HEK293 (cell line): ENCODE data around the gene GUK1.

Source experiments
- CTCF ChIA-PET: fragments of 350-600 bp; formaldehyde crosslinking; extraction: SDS; loops from one replicate; lab custom pipeline; 2021; ENCODE audit warnings: antibody characterized with exemption; lab: Yijun Ruan, JAX
- POLR2A ChIA-PET: fragments of 300-600 bp; formaldehyde crosslinking; extraction: SDS; loops from one replicate; lab custom pipeline; 2020; ENCODE audit warnings: antibody characterized with exemption, inconsistent platforms; lab: Yijun Ruan, JAX
- H3K27ac ChIP-seq: fragments of 200-500 bp; sonication (Bioruptor generic); 2 replicates; pipeline ENCODE4 v1.5.1; 2014; ENCODE audit warnings: low read depth, low read length, control low read depth, inconsistent platforms; ENCODE audit errors: extremely low read depth
- H3K36me3 ChIP-seq, 2 experiments: fragments of 200-500 bp in 1 of 2; sonication (Bioruptor generic) in 1 of 2; 1 replicate in 1 of 2; 2 replicates in 1 of 2; pipeline ENCODE4 v1.5.1; 2014 to 2017; ENCODE audit warnings: inconsistent platforms in 2 of 2, low read length in 2 of 2; ENCODE audit not compliant: control insufficient read depth in 2 of 2, insufficient read depth in 1 of 2
- H3K4me1 ChIP-seq: fragments of 200-500 bp; sonication (Bioruptor generic); 2 replicates; pipeline ENCODE4 v1.5.1; 2014; ENCODE audit warnings: mild to moderate bottlenecking, low read length, inconsistent platforms; ENCODE audit not compliant: control insufficient read depth, insufficient read depth
- H3K4me3 ChIP-seq: 2 replicates; pipeline ENCODE4 v1.5.1; 2011; ENCODE audit warnings: low read depth, mild to moderate bottlenecking, control low read depth, low read length, moderate library complexity
- H3K9me3 ChIP-seq: fragments of 200-500 bp; sonication (Bioruptor generic); 2 replicates; pipeline ENCODE4 v1.5.1; 2014; ENCODE audit warnings: low read depth, low read length, inconsistent platforms; ENCODE audit not compliant: control insufficient read depth, insufficient read depth
- BCL6B ChIP-seq: fragments of 450-650 bp; formaldehyde crosslinking; IDR thresholded peaks from 2 replicates; pipeline ENCODE4 v1.5.1; 2017; ENCODE audit warnings: missing biosample characterization, missing genetic modification characterization
- CTCF ChIP-seq: fragments of 450-650 bp; formaldehyde crosslinking; IDR thresholded peaks from 2 replicates; pipeline ENCODE4 v1.5.1; 2016; ENCODE audit warnings: missing biosample characterization, missing genetic modification characterization
- GLIS2 ChIP-seq: fragments of 450-650 bp; formaldehyde crosslinking; IDR thresholded peaks from 2 replicates; pipeline ENCODE4 v1.5.1; 2016; ENCODE audit warnings: missing biosample characterization, missing genetic modification characterization
- KLF8 ChIP-seq: fragments of 450-650 bp; formaldehyde crosslinking; IDR thresholded peaks from 2 replicates; pipeline ENCODE4 v1.5.1; 2016; ENCODE audit warnings: missing biosample characterization, missing genetic modification characterization
- REPIN1 ChIP-seq: fragments of 450-650 bp; formaldehyde crosslinking; IDR thresholded peaks from 2 replicates; pipeline ENCODE4 v1.5.1; 2017; ENCODE audit warnings: missing biosample characterization, missing genetic modification characterization, low read depth
- SETDB1 ChIP-seq: IDR thresholded peaks from one replicate; pipeline ENCODE4 v1.6.1; 2017; ENCODE audit warnings: mild to moderate bottlenecking, low read length, moderate library complexity, mixed read lengths; ENCODE audit not compliant: insufficient read length
- SP2 ChIP-seq: fragments of 450-650 bp; formaldehyde crosslinking; IDR thresholded peaks from 2 replicates; pipeline ENCODE4 v1.5.1; 2016; ENCODE audit warnings: missing biosample characterization, missing genetic modification characterization
- ZFP3 ChIP-seq: fragments of 450-650 bp; formaldehyde crosslinking; IDR thresholded peaks from 2 replicates; pipeline ENCODE4 v1.5.1; 2016; ENCODE audit warnings: low read depth, missing biosample characterization, missing genetic modification characterization
- ZFP69B ChIP-seq: fragments of 450-650 bp; formaldehyde crosslinking; IDR thresholded peaks from 2 replicates; pipeline ENCODE4 v1.5.1; 2016; ENCODE audit warnings: missing biosample characterization, missing genetic modification characterization
- ZNF112 ChIP-seq: fragments of 450-650 bp; formaldehyde crosslinking; IDR thresholded peaks from 2 replicates; pipeline ENCODE4 v1.5.0; 2017; ENCODE audit warnings: missing biosample characterization, missing genetic modification characterization
- ZNF121 ChIP-seq: fragments of 450-650 bp; formaldehyde crosslinking; IDR thresholded peaks from 2 replicates; pipeline ENCODE4 v1.5.1; 2016; ENCODE audit warnings: missing biosample characterization, missing genetic modification characterization
- ZNF138 ChIP-seq: fragments of 450-650 bp; formaldehyde crosslinking; IDR thresholded peaks from 2 replicates; pipeline ENCODE4 v1.5.1; 2016; ENCODE audit warnings: missing biosample characterization, missing genetic modification characterization, borderline replicate concordance
- ZNF148 ChIP-seq: fragments of 450-650 bp; formaldehyde crosslinking; IDR thresholded peaks from 2 replicates; pipeline ENCODE4 v1.5.0; 2017; ENCODE audit warnings: missing biosample characterization, missing genetic modification characterization, borderline replicate concordance
- ZNF155 ChIP-seq: fragments of 450-650 bp; formaldehyde crosslinking; IDR thresholded peaks from 2 replicates; pipeline ENCODE4 v1.5.1; 2016; ENCODE audit warnings: missing biosample characterization, missing genetic modification characterization
- ZNF18 ChIP-seq: fragments of 450-650 bp; formaldehyde crosslinking; IDR thresholded peaks from 2 replicates; pipeline ENCODE4 v1.5.1; 2016; ENCODE audit warnings: missing biosample characterization, missing genetic modification characterization
- ZNF211 ChIP-seq: fragments of 450-650 bp; formaldehyde crosslinking; IDR thresholded peaks from 2 replicates; pipeline ENCODE4 v1.5.1; 2016; ENCODE audit warnings: low read depth, missing biosample characterization, missing genetic modification characterization
- ZNF274 ChIP-seq, 2 experiments: fragments of 200-500 bp in 1 of 2; fragments of 450-650 bp in 1 of 2; sonication (Bioruptor generic) in 1 of 2; formaldehyde crosslinking in 1 of 2; IDR thresholded peaks; 2 replicates each; pipeline versions ENCODE4 v1.5.1 to v1.6.1; 2014 to 2016; ENCODE audit warnings: borderline replicate concordance in 1 of 2, inconsistent platforms in 1 of 2, low read length in 1 of 2, missing biosample characterization in 1 of 2, missing genetic modification characterization in 1 of 2
- ZNF311 ChIP-seq: fragments of 450-650 bp; formaldehyde crosslinking; IDR thresholded peaks from 2 replicates; pipeline ENCODE4 v1.5.1; 2017; ENCODE audit warnings: missing biosample characterization, missing genetic modification characterization, borderline replicate concordance
- ZNF362 ChIP-seq: fragments of 450-650 bp; formaldehyde crosslinking; IDR thresholded peaks from 2 replicates; pipeline ENCODE4 v1.5.1; 2016; ENCODE audit warnings: missing biosample characterization, missing genetic modification characterization
- ZNF501 ChIP-seq: fragments of 450-650 bp; formaldehyde crosslinking; IDR thresholded peaks from 2 replicates; pipeline ENCODE4 v1.5.1; 2016; ENCODE audit warnings: missing biosample characterization, missing genetic modification characterization
- ZNF548 ChIP-seq: fragments of 450-650 bp; formaldehyde crosslinking; IDR thresholded peaks from 2 replicates; pipeline ENCODE4 v1.5.1; 2016; ENCODE audit warnings: missing biosample characterization, missing genetic modification characterization
- ZNF560 ChIP-seq: fragments of 450-650 bp; formaldehyde crosslinking; IDR thresholded peaks from 2 replicates; pipeline ENCODE4 v1.5.1; 2017; ENCODE audit warnings: missing biosample characterization, missing genetic modification characterization, borderline replicate concordance
- ZNF571 ChIP-seq: fragments of 450-650 bp; formaldehyde crosslinking; IDR thresholded peaks from 2 replicates; pipeline ENCODE4 v1.5.0; 2017; ENCODE audit warnings: missing biosample characterization, missing genetic modification characterization
- ZNF610 ChIP-seq: fragments of 450-650 bp; formaldehyde crosslinking; IDR thresholded peaks from 2 replicates; pipeline ENCODE4 v1.5.1; 2016; ENCODE audit warnings: missing biosample characterization, missing genetic modification characterization, borderline replicate concordance
- ZNF639 ChIP-seq: fragments of 450-650 bp; formaldehyde crosslinking; IDR thresholded peaks from 2 replicates; pipeline ENCODE4 v1.5.1; 2016; ENCODE audit warnings: missing biosample characterization, missing genetic modification characterization
- ZNF654 ChIP-seq: fragments of 450-650 bp; formaldehyde crosslinking; IDR thresholded peaks from 2 replicates; pipeline ENCODE4 v1.5.1; 2016; ENCODE audit warnings: low read depth, missing biosample characterization, missing genetic modification characterization
- ZNF664 ChIP-seq: fragments of 450-650 bp; formaldehyde crosslinking; IDR thresholded peaks from 2 replicates; pipeline ENCODE4 v1.5.1; 2016; ENCODE audit warnings: missing biosample characterization, missing genetic modification characterization
- ZSCAN16 ChIP-seq: fragments of 450-650 bp; formaldehyde crosslinking; IDR thresholded peaks from 2 replicates; pipeline ENCODE4 v1.5.1; 2016; ENCODE audit warnings: missing biosample characterization, missing genetic modification characterization

The GUK1 gene

GRCh38 chr1:228180271-228180958 lies 40.3 kb downstream of the GUK1 start:
- Histone ChIP-seq H3K36me3 (no peaks in the 10 kb centered on the region), H3K27ac (no peak overlapping the region), H3K9me3 (no peaks in the 10 kb centered on the region), H3K4me1 (no peaks in the 10 kb centered on the region), H3K4me3 (no peak overlapping the region)
- ChIA-PET CTCF (interaction anchor here (0.6 to 2.0 kb wide), 7 partner anchors 9 to 1437 kb away, joined by 3 to 9 read pairs (median 5); partner anchors contain the start of gene IBA57), POLR2A (interaction anchor here (0.6 kb wide), 1 partner anchor 1476 kb away, joined by 3 read pairs; no protein-coding TSS in a partner anchor)
- TF ChIP-seq ZNF311 (no peak), ZNF548 (no peak), ZNF610 (tag by site-specific recombination) (no peak), ZNF362 (tag by site-specific recombination) (peak; percentile 86), ZSCAN16 (no peak), ZNF501 (tag by site-specific recombination) (no peak), ZFP69B (no peak), ZNF560 (no peak), ZNF155 (tag by site-specific recombination) (no peak), SP2 (tag by site-specific recombination) (no peak), BCL6B (tag by site-specific recombination) (no peak), ZNF571 (tag by site-specific recombination) (no peak), ZNF274 (IDR thresholded peaks at IDR 0.05; ENCODE audit: low read length) (no peak), ZNF274 (tag by site-specific recombination; IDR thresholded peaks at IDR 0.05; ENCODE audit: borderline replicate concordance) (no peak), GLIS2 (tag by site-specific recombination) (no peak), REPIN1 (tag by site-specific recombination) (no peak), ZNF148 (tag by site-specific recombination) (no peak), ZFP3 (tag by site-specific recombination) (no peak), ZNF639 (tag by site-specific recombination) (no peak), KLF8 (tag by site-specific recombination) (0 out of 2 replicates have a peak, but pooled peaks have one; percentile 8), ZNF654 (no peak), ZNF112 (tag by site-specific recombination) (no peak), ZNF121 (tag by site-specific recombination) (no peak), ZNF664 (tag by site-specific recombination) (no peak), ZNF18 (tag by site-specific recombination) (no peak), ZNF138 (tag by site-specific recombination) (no peak), CTCF (tag by site-specific recombination) (0 out of 2 replicates have a peak, but pooled peaks have one; percentile 13), ZNF211 (tag by site-specific recombination) (no peak), SETDB1 (peak; percentile 50)
